ENCODE results near the gene NUBP1.

The NUBP1 gene

GRCh38 chr16:10743610-10744369 lies at the start of gene NUBP1:
NUBP1 (plus strand) TSS chr16:10743842; CDS start chr16:10743864, 22 bp downstream.
- in situ Hi-C loops (cut with MboI; ENCODE audit: low sequenced_read_pairs), result loop anchor here (10.0 to 25.0 kb wide), 2 partner anchors 171 to 481 kb away; no protein-coding TSS in a partner anchor

- in situ Hi-C loops (cut with MboI; ENCODE audit: low sequenced_read_pairs), result no loop called here
These were observed 49.8 kb upstream of the NUBP1 start for GRCh38 chr16:10693889-10694288.

GRCh38 chr16:10694306-10694705 lies 49.3 kb upstream of the NUBP1 start:
- in situ Hi-C loops (cut with MboI; ENCODE audit: low sequenced_read_pairs), result no loop called here

- in situ Hi-C loops (cut with MboI; ENCODE audit: low sequenced_read_pairs), result no loop called here
These were observed 48.8 kb upstream of the NUBP1 start, which contains the start of gene TEKT5 for GRCh38 chr16:10694830-10695229. TEKT5 (minus strand) TSS chr16:10694930; CDS start chr16:10694873, 57 bp downstream.

- in situ Hi-C loops (cut with MboI; ENCODE audit: low sequenced_read_pairs), result no loop called here
These were observed 43.9 kb upstream of the NUBP1 start for GRCh38 chr16:10699756-10700155.

- in situ Hi-C loops (cut with MboI; ENCODE audit: low sequenced_read_pairs), result no loop called here
These were observed 34.7 kb upstream of the NUBP1 start for GRCh38 chr16:10708969-10709368.

- in situ Hi-C loops (cut with MboI; ENCODE audit: low sequenced_read_pairs), result loop anchor here (25.0 kb wide), 1 partner anchor 466 kb away; no protein-coding TSS in a partner anchor
These were observed 15.4 kb upstream of the NUBP1 start for GRCh38 chr16:10728003-10728887.

- in situ Hi-C loops (cut with MboI; ENCODE audit: low sequenced_read_pairs), result loop anchor here (10.0 to 25.0 kb wide), 2 partner anchors 215 to 467 kb away; no protein-coding TSS in a partner anchor
These were observed 14.3 kb upstream of the NUBP1 start for GRCh38 chr16:10729104-10730048.

- in situ Hi-C loops (cut with MboI; ENCODE audit: low sequenced_read_pairs), result loop anchor here (10.0 to 25.0 kb wide), 2 partner anchors 217 to 469 kb away; no protein-coding TSS in a partner anchor
These were observed 11.9 kb upstream of the NUBP1 start for GRCh38 chr16:10731790-10732189.

- in situ Hi-C loops (cut with MboI; ENCODE audit: low sequenced_read_pairs), result loop anchor here (10.0 to 25.0 kb wide), 2 partner anchors 222 to 475 kb away; no protein-coding TSS in a partner anchor
These were observed 6.5 kb upstream of the NUBP1 start for GRCh38 chr16:10737068-10737625.

- in situ Hi-C loops (cut with MboI; ENCODE audit: low sequenced_read_pairs), result loop anchor here (10.0 to 25.0 kb wide), 2 partner anchors 224 to 476 kb away; no protein-coding TSS in a partner anchor
These were observed 5.2 kb upstream of the NUBP1 start for GRCh38 chr16:10738231-10739077.

GRCh38 chr16:10740000-10740844 lies 3.4 kb upstream of the NUBP1 start:
- in situ Hi-C loops (cut with MboI; ENCODE audit: low sequenced_read_pairs), result loop anchor here (10.0 to 25.0 kb wide), 3 partner anchors 175 to 478 kb away; no protein-coding TSS in a partner anchor

- in situ Hi-C loops (cut with MboI; ENCODE audit: low sequenced_read_pairs), result loop anchor here (10.0 to 25.0 kb wide), 2 partner anchors 174 to 479 kb away; no protein-coding TSS in a partner anchor
These were observed 2.8 kb upstream of the NUBP1 start for GRCh38 chr16:10740845-10741208.

GRCh38 chr16:10741249-10741648 lies 2.4 kb upstream of the NUBP1 start:
- in situ Hi-C loops (cut with MboI; ENCODE audit: low sequenced_read_pairs), result loop anchor here (10.0 to 25.0 kb wide), 2 partner anchors 174 to 479 kb away; no protein-coding TSS in a partner anchor

GRCh38 chr16:10741844-10742243 lies 1.8 kb upstream of the NUBP1 start:
- in situ Hi-C loops (cut with MboI; ENCODE audit: low sequenced_read_pairs), result loop anchor here (10.0 to 25.0 kb wide), 2 partner anchors 173 to 480 kb away; no protein-coding TSS in a partner anchor

GRCh38 chr16:10743227-10743609 lies 424 bp upstream of the NUBP1 start:
- in situ Hi-C loops (cut with MboI; ENCODE audit: low sequenced_read_pairs), result loop anchor here (10.0 to 25.0 kb wide), 2 partner anchors 172 to 481 kb away; no protein-coding TSS in a partner anchor

- in situ Hi-C loops (cut with MboI; ENCODE audit: low sequenced_read_pairs), result loop anchor here (10.0 to 25.0 kb wide), 2 partner anchors 170 to 482 kb away; no protein-coding TSS in a partner anchor
These were observed 858 bp downstream of the NUBP1 start for GRCh38 chr16:10744370-10745030.

All from HL-60/S4 treated with retinoic acid at 250 ng/mL for 4 days and 3 days (cell line).